Measurements from ENCODE around the gene CEP85.
A peak's percentile ranks its signal among the peaks of the same experiment; 100 is the strongest.
"Not testable (repeated sequence)": the region's sequence is repeated elsewhere in the genome, so short reads cannot be mapped to it uniquely, and the experiment has no call there.

CEP85 gene

GRCh38 chr1:26292735-26293134 is 58.7 kb downstream of the CEP85 start:
- DNase-seq: not testable (repeated sequence)

DNA sequence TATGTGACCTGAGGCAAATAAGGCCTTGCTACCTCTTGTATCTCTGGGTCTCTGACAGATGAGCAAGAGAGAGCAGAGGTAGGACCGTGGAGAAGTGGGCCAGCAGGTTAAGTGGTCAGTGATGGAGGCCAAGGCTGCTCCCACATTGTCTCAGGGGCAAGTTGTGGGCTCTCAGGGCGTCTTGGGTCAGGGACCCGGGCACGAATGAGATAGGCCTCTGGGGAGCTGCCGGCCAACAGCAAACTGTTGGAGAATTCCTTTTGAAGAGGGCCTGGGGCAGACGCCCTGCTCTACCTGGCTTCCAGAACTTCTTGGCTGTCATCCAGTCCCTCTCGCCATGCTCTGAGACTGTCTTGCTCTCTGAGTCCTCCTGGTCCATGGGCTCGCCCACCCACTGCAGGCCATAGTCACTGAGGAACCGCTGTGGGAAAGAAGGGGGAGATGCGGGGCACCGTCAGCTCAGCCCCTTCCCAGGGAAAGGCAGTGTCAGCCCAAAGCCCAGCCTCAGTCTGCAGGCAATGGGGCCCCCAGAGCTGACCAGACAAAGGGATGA is 60.0 kb downstream of the CEP85 start:
- DNase-seq: no peak

DNA sequence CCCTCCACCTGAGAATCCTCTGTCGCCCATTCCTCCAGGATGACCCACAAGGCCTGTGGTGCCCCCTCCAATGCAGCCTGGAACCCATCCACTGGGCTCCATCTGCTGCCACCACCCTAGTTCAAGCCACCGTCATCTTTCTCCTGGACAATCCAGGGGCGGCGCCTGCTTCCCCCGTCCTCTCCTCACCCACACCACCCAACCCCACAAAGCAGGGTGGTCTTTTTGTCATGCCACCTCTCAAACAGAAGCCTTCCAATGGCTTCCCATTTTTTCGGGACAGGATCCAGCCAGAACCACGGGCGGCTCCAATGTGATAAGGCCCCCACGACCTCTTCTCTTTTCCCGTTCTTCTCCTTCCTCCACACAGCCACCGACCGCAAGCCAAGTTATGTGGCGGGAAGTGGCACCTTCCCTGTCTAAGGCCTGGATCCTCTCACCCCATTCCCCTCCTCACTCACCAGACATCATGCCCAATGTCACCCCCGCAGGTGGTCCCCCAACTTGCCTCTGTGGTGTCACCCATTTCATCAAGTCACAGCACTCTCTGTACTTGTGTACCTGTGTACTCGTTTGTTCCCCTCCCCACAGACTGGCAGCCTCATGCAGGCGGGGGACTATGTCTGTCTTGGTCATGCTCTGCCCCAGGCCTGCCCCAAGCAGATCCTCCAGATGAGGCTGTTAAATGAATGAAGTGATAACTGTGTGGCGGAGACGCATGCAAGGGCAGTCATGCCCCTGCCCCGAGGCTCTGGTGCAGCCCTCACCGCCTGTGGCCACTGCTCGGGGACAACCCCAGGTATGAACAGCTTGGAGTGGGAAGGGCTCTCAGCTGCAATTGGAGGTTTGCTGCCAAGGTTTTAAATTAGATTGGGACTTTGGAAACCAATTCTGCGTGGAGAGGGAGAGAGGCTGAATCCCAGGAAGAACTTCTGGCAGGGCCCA is 61.5 kb downstream of the CEP85 start:
- no peak for DNase-seq

DNA sequence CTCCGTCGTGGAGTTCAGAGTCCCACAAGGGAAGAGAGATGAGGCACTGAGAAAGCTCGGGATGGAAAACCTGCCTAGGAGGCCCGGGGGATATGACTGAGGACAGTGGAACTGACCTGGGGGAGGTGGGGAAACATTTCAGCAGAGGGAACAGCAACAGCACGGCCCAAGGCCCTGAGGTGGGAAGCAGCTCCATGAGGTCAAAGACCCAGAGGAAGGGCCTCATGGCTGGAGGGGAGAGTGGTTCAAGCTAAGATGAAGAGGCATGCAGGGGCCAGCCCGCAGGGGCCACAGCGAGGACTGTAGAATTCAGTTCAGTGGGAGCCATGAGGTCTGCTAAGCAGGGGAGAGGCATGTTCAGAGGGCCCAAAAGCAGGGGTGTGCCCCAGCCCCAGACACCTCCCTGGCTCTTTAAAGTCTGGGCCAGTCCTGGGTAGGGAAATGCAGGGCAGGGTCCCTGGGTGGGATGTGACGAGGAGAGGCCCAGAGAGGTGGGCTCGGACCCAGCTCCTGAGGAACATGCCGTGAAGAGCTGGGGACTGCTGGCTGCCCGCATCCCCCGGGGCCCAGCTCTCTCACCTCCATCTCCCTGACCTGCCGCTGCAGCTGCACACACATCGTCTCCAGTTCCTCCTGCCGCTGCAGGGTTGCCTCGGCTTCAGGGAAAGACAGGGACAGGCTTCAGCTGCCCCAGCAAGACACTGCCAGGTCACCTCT is 62.5 kb downstream of the CEP85 start:
- no peak for DNase-seq

GRCh38 chr1:26297057-26297790 is 63.2 kb downstream of the CEP85 start:
- DNase-seq: no peak

GRCh38 chr1:26297791-26298124 is 63.8 kb downstream of the CEP85 start:
- DNase-seq: no peak

DNA sequence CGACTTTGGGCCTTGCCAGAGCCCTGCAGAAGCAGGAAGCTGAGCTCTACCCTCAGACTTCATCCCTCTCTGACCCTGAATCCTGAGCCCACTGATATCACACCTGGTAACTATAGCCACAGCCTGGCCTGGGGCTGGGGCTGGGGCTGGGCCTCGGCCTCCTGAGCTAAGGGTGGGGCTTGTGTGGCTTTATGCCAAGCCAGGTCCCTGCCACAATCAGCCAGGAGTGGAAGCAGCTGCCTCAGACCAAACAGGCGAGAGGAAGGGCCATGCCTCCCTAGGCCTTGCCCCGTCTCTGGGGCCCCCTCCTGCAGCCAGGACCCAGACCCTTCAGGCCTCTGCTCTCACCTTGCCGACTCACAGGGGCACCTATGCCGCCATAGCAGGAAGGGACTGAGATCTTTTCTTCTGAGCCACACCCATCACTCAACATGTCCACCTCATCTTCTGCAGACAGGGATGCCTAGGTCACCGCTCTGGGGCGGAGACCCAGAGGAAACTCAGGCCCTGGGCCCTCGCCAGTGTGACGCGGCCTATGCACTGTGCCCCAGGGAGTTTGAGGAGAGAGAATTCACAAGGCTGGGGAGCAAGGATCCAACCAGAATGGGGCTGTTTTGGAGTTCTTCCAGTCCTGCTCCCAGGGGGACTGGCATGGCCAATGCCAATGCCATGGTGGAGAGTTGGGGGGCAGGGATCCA is 66.7 kb downstream of the CEP85 start:
- DNase-seq: no peak

- DNase-seq: no peak
Observed at GRCh38 chr1:26302733-26303405, 68.9 kb downstream of the CEP85 start.

DNA sequence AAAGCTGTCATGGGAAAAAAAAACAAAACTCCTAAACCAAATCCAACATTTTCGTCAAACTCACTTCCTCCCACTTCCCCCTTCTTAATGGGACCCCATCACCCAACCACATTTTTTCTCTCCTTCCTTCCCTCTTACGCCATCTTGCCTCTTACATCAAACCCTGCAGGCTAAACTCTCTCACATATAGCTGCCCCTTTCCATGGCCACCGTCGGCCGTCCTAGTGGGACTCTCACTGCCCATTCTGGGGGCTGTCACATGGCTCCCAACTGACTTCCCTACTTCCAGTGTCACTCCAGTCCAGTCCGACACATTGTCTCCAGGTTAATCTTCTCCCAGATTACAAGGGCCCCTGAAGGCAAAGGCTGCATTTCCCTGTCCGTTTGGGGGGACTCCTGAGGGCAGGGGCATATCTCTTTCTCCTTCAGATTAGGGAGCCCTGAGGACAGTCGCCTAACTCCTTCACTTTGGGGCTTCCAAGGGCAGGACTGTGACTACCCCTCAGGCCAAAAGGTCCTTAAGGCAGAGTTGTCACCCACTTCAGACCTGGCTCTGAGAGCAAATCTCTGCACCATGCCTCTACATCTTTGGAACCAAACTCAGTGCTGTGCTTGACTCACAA is 71.8 kb downstream of the CEP85 start:
- no peak for DNase-seq

DNA sequence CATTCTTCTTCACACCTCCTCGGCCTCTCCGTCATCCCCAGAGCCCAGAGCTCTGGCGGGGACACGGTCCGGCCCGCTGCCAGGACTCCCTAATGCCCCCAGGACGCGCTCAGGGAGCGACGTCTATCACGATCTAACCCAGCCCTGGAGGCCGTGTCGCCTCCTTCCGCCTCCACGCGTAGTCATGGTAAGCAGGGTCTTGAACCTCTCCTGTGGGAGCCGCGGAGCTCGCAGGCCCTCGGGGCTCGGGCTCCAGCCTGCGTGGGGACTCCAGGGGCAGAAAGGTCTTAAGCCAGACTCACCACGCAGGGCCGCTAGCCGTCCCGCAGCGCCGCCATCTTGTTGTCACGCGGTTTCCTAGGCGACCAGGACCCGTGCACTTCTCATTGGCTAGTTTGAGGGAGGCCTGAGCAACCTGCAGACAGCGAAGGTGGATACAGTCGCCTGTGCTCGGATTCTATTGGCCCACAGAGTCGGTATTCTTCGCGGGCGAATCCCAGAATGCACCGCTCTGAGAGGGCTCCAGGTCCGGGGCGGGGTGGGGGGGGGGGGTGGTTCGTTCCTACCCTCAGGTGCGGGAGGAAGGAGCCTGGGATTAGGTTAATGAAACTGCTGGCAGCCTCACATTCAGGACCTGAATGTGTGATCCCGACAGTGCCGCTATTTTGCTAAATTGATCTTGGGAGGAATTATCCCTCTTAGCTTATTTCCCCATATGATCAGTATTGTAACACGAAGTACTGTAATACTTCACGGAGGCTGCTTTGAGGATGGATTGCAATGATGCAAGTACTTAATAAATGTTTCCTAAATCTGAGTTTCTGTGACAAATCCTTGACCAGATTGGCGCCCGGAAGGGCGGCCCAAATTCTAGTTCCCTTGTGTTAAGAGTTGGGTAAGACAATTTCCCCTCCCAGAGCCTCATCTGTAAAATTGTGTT is 72.6 kb downstream of the CEP85 start, which contains the start of gene UBXN11:
Gene UBXN11, minus strand, starts transcription at position 347 of the 940 bp plus-strand sequence. CDS start 3,753 bp downstream, outside the sequence.
- peak; percentile 74 for DNase-seq

GRCh38 chr1:26307363-26307781 is 73.4 kb downstream of the CEP85 start:
- DNase-seq: no peak

DNA sequence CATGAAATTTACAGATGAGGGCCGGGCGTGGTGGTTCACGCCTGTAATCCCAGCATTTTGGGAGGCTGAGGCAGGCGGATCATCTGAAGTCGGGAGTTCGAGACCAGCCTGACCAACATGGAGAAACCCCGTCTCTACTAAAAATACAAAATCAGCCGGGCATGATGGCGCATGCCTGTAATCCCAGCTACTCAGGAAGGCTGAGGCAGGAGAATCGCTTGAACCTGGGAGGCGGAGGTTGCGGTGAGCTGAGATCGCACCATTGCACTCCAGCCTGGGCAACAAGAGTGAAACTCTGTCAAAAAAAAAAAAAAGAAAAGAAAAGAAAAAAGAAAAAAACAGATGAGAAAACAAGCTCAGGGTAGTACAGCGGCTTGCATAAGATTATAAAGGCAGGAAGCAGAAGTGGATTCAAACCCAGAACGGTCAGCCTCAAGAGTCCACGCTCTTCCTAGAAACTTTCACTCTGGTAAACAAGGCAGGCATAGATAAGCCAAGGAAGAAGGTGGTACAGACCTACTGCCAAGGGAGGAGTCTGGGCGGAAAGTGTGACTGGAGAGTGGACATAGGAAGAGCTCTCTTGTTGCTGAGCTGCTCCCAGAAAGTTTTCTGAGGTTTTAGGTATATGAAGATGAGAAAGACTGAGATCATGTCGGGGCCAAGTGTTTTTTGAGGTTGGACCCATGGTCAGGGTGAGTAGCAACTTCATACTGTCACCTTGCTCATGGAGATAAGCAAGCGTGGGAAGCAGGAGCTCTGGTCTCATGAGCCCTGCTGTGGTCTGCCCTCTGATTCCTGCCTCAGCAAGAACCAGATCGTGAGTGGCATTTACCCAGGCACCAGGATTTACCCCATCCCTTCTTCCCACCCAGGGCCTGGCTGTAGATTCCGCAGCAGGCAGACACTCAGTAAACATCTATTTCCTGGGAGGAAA is 74.2 kb downstream of the CEP85 start:
- not testable (repeated sequence) for DNase-seq

DNA sequence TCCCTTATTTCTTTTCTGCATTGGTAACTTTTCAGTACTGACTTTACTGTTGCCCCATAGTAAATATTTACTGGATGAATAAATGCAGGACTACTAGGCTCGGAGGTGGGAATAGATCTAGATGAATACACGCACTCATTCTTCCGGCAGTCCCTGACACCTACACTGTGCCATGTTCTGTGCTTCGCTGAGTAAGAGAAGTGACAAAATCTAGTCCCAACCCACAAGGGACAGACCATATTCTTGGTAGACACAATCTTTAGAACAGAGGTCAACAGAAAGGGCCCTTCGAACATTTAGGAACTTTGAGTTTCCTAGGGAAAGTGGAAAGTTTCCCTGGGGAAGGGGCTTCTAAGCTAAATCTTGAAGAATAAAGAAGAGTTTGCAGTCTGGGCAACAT is 80.5 kb downstream of the CEP85 start:
- no peak for DNase-seq

DNA sequence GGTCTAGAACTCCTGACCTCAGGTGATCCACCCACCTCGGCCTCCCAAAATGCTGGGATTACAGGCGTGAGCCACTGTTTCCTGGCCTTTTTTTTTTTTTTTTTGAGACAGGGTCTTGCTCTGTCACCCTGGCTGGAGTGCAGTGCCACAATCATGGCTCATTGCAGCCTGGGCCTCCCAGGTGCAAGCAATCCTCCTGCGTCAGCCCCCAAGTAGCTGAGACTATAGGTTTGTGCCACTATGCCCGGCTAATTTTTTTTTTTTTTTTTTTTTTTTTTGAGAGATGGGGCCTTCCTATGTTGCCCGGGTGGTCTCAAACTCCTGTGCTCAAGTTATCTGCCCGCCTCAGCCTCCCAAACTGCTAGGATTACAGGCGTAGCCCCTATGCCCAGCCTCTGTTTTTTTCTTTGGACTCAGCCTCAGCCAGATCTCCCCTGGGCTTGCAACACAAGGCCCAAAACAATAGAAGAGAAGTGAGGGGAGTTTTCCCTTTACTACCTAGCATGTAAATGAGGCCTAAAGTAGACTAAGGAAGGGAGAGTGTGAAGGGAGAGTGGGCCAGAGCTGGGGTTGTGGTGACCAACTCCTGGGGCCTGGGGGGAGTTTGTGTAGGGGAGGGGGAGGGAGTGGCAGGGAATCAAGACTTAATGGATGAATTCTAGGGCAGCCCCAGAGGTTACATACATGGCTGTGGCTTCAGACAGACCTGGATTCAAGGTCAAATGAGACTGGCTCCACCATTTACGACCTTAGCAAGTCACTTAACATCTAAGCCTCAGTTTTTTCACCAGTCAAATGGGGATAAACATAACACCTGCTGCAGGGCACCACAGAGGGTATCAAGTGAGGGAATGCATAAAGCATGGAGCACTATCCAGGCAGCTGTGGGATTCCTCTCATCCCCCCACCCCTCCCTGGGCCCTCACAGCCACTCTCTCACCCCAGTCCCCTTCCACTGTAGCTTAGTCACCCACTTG is 82.2 kb downstream of the CEP85 start:
- DNase-seq: no peak

- no peak for DNase-seq
Observed at GRCh38 chr1:26317146-26317545, 83.1 kb downstream of the CEP85 start.

DNA sequence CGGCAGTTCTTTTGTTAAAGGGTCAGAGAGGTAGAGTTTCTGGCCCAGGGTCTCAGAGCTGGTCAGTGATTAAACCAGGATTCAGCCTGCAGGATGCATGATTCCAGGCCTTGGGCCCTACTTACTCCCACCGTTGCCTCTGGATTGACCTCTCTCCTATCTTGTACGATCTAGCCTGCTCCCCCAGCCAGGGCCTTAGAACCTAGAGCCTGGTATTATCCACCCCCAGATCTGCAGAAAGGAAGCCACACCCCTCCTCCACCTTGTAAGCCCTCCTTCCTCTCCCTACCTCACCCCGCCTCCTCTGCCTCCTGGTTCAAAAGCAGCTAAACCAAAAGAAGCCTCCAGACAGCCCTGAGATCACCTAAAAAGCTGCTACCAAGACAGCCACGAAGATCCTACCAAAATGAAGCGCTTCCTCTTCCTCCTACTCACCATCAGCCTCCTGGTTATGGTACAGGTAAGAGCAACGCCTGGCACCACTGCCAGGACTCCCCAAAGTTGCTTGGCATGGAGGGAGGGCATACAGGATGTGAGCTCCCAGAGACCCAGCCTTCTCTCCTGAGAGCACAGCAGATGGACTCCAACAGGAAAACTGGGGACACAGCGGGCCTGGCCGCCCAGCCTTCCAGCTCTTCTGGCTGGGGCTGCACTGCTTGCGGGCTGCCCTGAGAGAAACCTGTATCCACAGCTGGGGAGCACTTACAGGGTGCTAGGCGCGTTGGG is 83.8 kb downstream of the CEP85 start, which contains the start of gene CD52:
Gene CD52, plus strand, starts transcription at position 347 of the 726 bp plus-strand sequence. Its CDS starts 60 bp downstream, at position 407.
- no peak for DNase-seq
